HEK293 (cell line): ENCODE measurements around the gene MYLK2.

Source experiments
- GLIS1 ChIP-seq: fragments of 450-650 bp; formaldehyde crosslinking; IDR thresholded peaks from 2 replicates; pipeline ENCODE4 v1.5.1; 2016; ENCODE audit warnings: missing biosample characterization, missing genetic modification characterization
- HOXA7 ChIP-seq: sonication (generic); formaldehyde crosslinking; IDR thresholded peaks from 2 replicates; pipeline ENCODE4 v1.8.1; 2022; ENCODE audit warnings: missing genetic modification reagents, borderline replicate concordance
- IKZF3 ChIP-seq: fragments of 450-650 bp; IDR thresholded peaks from 2 replicates; pipeline ENCODE4 v1.5.0; 2018; ENCODE audit warnings: missing biosample characterization, mild to moderate bottlenecking, missing genetic modification characterization, moderate library complexity
- KLF10 ChIP-seq: fragments of 450-650 bp; IDR thresholded peaks from 2 replicates; pipeline ENCODE4 v1.5.1; 2018; ENCODE audit warnings: missing biosample characterization, mild to moderate bottlenecking, missing genetic modification characterization
- MYNN ChIP-seq: fragments of 450-650 bp; formaldehyde crosslinking; IDR thresholded peaks from 2 replicates; pipeline ENCODE4 v1.5.1; 2016; ENCODE audit warnings: missing biosample characterization, missing genetic modification characterization, borderline replicate concordance
- RBAK ChIP-seq: fragments of 450-650 bp; formaldehyde crosslinking; IDR thresholded peaks from 2 replicates; pipeline ENCODE4 v1.5.1; 2016; ENCODE audit warnings: missing biosample characterization, missing genetic modification characterization
- SALL2 ChIP-seq: fragments of 450-650 bp; formaldehyde crosslinking; IDR thresholded peaks from 2 replicates; pipeline ENCODE4 v1.5.0; 2017; ENCODE audit warnings: missing biosample characterization, mild to moderate bottlenecking, missing genetic modification characterization, borderline replicate concordance
- SP3 ChIP-seq: fragments of 450-650 bp; formaldehyde crosslinking; IDR thresholded peaks from 2 replicates; pipeline ENCODE4 v1.5.1; 2016; ENCODE audit warnings: missing biosample characterization, missing genetic modification characterization
- TSHZ1 ChIP-seq: fragments of 450-650 bp; formaldehyde crosslinking; IDR thresholded peaks from 2 replicates; pipeline ENCODE4 v1.5.1; 2016; ENCODE audit warnings: missing biosample characterization, missing genetic modification characterization, borderline replicate concordance
- ZBTB26 ChIP-seq: fragments of 450-650 bp; formaldehyde crosslinking; optimal IDR thresholded peaks from 2 replicates; pipeline ENCODE3; 2016; ENCODE audit warnings: missing biosample characterization, mild to moderate bottlenecking, missing genetic modification characterization
- ZBTB48 ChIP-seq: fragments of 450-650 bp; formaldehyde crosslinking; IDR thresholded peaks from 2 replicates; pipeline ENCODE4 v1.5.1; 2016; ENCODE audit warnings: missing biosample characterization, missing genetic modification characterization
- ZBTB7A ChIP-seq: fragments of 450-650 bp; formaldehyde crosslinking; IDR thresholded peaks from 2 replicates; pipeline ENCODE4 v1.5.1; 2016; ENCODE audit warnings: low read depth, missing biosample characterization, missing genetic modification characterization
- ZEB2 ChIP-seq: fragments of 450-650 bp; formaldehyde crosslinking; IDR thresholded peaks from 2 replicates; pipeline ENCODE4 v1.5.1; 2016; ENCODE audit warnings: missing biosample characterization, missing genetic modification characterization
- ZIC2 ChIP-seq: fragments of 450-650 bp; formaldehyde crosslinking; IDR thresholded peaks from 2 replicates; pipeline ENCODE4 v1.5.1; 2016; ENCODE audit warnings: missing biosample characterization, missing genetic modification characterization
- ZNF138 ChIP-seq: fragments of 450-650 bp; formaldehyde crosslinking; IDR thresholded peaks from 2 replicates; pipeline ENCODE4 v1.5.1; 2016; ENCODE audit warnings: missing biosample characterization, missing genetic modification characterization, borderline replicate concordance
- ZNF16 ChIP-seq: fragments of 450-650 bp; formaldehyde crosslinking; IDR thresholded peaks from 2 replicates; pipeline ENCODE4 v1.5.1; 2016; ENCODE audit warnings: low read depth, missing biosample characterization, missing genetic modification characterization
- ZNF175 ChIP-seq: fragments of 450-650 bp; formaldehyde crosslinking; IDR thresholded peaks from 2 replicates; pipeline ENCODE4 v1.5.1; 2016; ENCODE audit warnings: missing biosample characterization, missing genetic modification characterization
- ZNF2 ChIP-seq: fragments of 450-650 bp; formaldehyde crosslinking; IDR thresholded peaks from 2 replicates; pipeline ENCODE4 v1.5.1; 2016; ENCODE audit warnings: missing biosample characterization, missing genetic modification characterization
- ZNF302 ChIP-seq: fragments of 450-650 bp; formaldehyde crosslinking; IDR thresholded peaks from 2 replicates; pipeline ENCODE4 v1.5.1; 2016; ENCODE audit warnings: missing biosample characterization, missing genetic modification characterization, low read depth
- ZNF335 ChIP-seq: fragments of 450-650 bp; formaldehyde crosslinking; conservative IDR thresholded peaks from 2 replicates; pipeline ENCODE4 v1.5.1; 2016; ENCODE audit warnings: missing biosample characterization, missing genetic modification characterization
- ZNF350 ChIP-seq: fragments of 450-650 bp; formaldehyde crosslinking; IDR thresholded peaks from 2 replicates; pipeline ENCODE4 v1.5.0; 2017; ENCODE audit warnings: missing biosample characterization, mild to moderate bottlenecking, missing genetic modification characterization
- ZNF426 ChIP-seq: fragments of 450-650 bp; formaldehyde crosslinking; IDR thresholded peaks from 2 replicates; pipeline ENCODE4 v1.5.1; 2017; ENCODE audit warnings: missing biosample characterization, missing genetic modification characterization, mild to moderate bottlenecking, inconsistent platforms, moderate library complexity
- ZNF449 ChIP-seq: fragments of 450-650 bp; formaldehyde crosslinking; IDR thresholded peaks from 2 replicates; pipeline ENCODE4 v1.5.1; 2017; ENCODE audit warnings: missing biosample characterization, mild to moderate bottlenecking, missing genetic modification characterization, moderate library complexity
- ZNF48 ChIP-seq: fragments of 450-650 bp; formaldehyde crosslinking; IDR thresholded peaks from 2 replicates; pipeline ENCODE4 v1.5.1; 2016; ENCODE audit warnings: missing biosample characterization, missing genetic modification characterization
- ZNF510 ChIP-seq: fragments of 450-650 bp; formaldehyde crosslinking; IDR thresholded peaks from 2 replicates; pipeline ENCODE4 v1.5.1; 2018; ENCODE audit warnings: mild to moderate bottlenecking, missing genetic modification characterization, missing biosample characterization; ENCODE audit not compliant: insufficient replicate concordance
- ZNF561 ChIP-seq: fragments of 450-650 bp; IDR thresholded peaks from 2 replicates; pipeline ENCODE4 v1.5.1; 2018; ENCODE audit warnings: missing biosample characterization, missing genetic modification characterization, borderline replicate concordance
- ZNF580 ChIP-seq: fragments of 450-650 bp; formaldehyde crosslinking; IDR thresholded peaks from 2 replicates; pipeline ENCODE4 v1.5.1; 2016; ENCODE audit warnings: missing biosample characterization, missing genetic modification characterization
- ZNF596 ChIP-seq: fragments of 450-650 bp; IDR thresholded peaks from 2 replicates; pipeline ENCODE4 v1.5.0; 2018; ENCODE audit warnings: missing biosample characterization, mild to moderate bottlenecking, missing genetic modification characterization, moderate library complexity
- ZNF624 ChIP-seq: fragments of 450-650 bp; formaldehyde crosslinking; IDR thresholded peaks from 2 replicates; pipeline ENCODE4 v1.5.1; 2017; ENCODE audit warnings: missing biosample characterization, missing genetic modification characterization
- ZNF785 ChIP-seq: fragments of 450-650 bp; formaldehyde crosslinking; IDR thresholded peaks from 2 replicates; pipeline ENCODE4 v1.5.1; 2016; ENCODE audit warnings: missing biosample characterization, missing genetic modification characterization
- ZNF791 ChIP-seq: fragments of 450-650 bp; formaldehyde crosslinking; IDR thresholded peaks from 2 replicates; pipeline ENCODE4 v1.5.1; 2016; ENCODE audit warnings: missing biosample characterization, missing genetic modification characterization
- ZSCAN30 ChIP-seq: fragments of 450-650 bp; IDR thresholded peaks from 2 replicates; pipeline ENCODE4 v1.5.1; 2018; ENCODE audit warnings: missing biosample characterization, mild to moderate bottlenecking, missing genetic modification characterization, moderate library complexity
- TF ChIP-seq, protein P1 (sequence below): fragments of 450-650 bp; formaldehyde crosslinking; IDR thresholded peaks from 2 replicates; pipeline ENCODE4 v1.5.1; 2016; ENCODE audit warnings: missing biosample characterization, missing genetic modification characterization

MYLK2 gene

DNA sequence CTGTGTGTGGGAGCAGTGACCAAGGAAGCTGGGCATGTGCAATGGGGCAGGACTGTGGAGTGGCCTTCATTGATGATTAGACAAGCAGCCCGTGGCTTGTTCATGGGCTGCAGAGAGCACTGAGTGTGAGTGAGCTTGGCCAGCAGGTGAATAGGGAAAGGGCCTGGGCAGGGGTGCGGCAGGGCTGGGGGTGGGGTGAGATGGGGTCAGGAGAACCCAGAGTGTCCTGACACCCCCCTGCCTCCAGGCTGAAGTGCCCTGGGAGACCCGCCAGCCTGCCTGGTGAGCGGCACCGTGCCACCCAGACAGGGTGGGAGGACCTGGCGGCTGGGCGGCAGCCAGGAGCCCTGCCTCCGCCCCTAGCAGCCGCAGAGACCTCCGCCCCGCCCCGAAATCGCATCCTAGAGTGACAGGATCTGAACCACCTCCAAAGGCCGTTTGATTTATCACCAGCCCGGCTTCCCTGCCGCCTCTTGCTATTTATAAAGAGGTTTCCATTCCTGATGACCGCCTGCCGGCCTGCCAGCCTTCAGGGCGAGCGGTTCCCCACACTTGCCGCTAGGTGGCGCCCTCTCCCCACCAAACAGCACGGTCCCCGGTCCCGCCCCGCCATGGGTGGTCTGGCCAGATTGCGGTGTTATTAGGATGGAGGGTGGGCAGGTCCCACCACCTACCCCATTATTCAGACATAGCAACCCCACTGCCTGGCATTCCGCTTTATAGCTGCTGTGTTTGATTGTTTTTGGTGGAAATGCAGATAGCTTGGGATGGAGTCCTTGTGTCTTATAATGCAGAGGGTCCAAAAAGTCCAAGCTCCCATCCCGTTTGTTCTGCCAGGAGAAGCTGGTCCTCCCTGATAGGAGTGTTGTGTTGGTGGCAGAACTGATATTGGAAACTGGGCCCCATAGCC lies 3.5 kb downstream of the MYLK2 start (continued):
- TF ChIP-seq ZNF426 (tag by site-specific recombination) (no peak), ZNF48 (tag by site-specific recombination) (no peak), ZNF791 (no peak), ZEB2 (0 out of 2 replicates have a peak, but pooled peaks have one; percentile 45), ZNF785 (tag by site-specific recombination) (no peak), HOXA7 (CRISPR knock-in tag) (no peak), TSHZ1 (tag by site-specific recombination) (no peak), ZBTB48 (tag by site-specific recombination) (0 out of 2 replicates have a peak, but pooled peaks have one; percentile 29), SP3 (peak; percentile 64), ZSCAN30 (tag by site-specific recombination) (peak; percentile 54; the same call in 1 of the 2 replicates), ZNF335 (tag by site-specific recombination) (peak; percentile 30; the same call in 1 of the 2 replicates), ZBTB7A (tag by site-specific recombination) (no peak), ZNF302 (tag by site-specific recombination) (no peak), ZNF138 (no peak), MYNN (no peak), ZNF596 (tag by site-specific recombination) (no peak), ZNF580 (no peak), GLIS1 (tag by site-specific recombination) (peak; percentile 81), ZNF624 (tag by site-specific recombination) (no peak), IKZF3 (tag by site-specific recombination) (no peak), ZNF449 (tag by site-specific recombination) (peak; percentile 20; the same call in 1 of the 2 replicates), ZNF350 (tag by site-specific recombination) (no peak), ZNF175 (tag by site-specific recombination) (no peak), SALL2 (tag by site-specific recombination) (no peak), RBAK (tag by site-specific recombination) (no peak), ZNF510 (tag by site-specific recombination) (no peak), ZNF16 (tag by site-specific recombination) (no peak), ZNF2 (tag by site-specific recombination) (0 out of 2 replicates have a peak, but pooled peaks have one; percentile 28), ZIC2 (peak; percentile 58; the same call in 1 of the 2 replicates), ZNF561 (tag by site-specific recombination) (no peak; the same call in 1 of the 2 replicates), ZBTB26 (tag by site-specific recombination) (no peak), KLF10 (tag by site-specific recombination) (no peak)
- TF ChIP-seq, protein P1, sequence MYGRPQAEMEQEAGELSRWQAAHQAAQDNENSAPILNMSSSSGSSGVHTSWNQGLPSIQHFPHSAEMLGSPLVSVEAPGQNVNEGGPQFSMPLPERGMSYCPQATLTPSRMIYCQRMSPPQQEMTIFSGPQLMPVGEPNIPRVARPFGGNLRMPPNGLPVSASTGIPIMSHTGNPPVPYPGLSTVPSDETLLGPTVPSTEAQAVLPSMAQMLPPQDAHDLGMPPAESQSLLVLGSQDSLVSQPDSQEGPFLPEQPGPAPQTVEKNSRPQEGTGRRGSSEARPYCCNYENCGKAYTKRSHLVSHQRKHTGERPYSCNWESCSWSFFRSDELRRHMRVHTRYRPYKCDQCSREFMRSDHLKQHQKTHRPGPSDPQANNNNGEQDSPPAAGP (tag by site-specific recombination): peak; percentile 62; the same call in 1 of the 2 replicates
